ENCODE results near the gene DNAH5.

- TF ChIP-seq, protein P1, sequence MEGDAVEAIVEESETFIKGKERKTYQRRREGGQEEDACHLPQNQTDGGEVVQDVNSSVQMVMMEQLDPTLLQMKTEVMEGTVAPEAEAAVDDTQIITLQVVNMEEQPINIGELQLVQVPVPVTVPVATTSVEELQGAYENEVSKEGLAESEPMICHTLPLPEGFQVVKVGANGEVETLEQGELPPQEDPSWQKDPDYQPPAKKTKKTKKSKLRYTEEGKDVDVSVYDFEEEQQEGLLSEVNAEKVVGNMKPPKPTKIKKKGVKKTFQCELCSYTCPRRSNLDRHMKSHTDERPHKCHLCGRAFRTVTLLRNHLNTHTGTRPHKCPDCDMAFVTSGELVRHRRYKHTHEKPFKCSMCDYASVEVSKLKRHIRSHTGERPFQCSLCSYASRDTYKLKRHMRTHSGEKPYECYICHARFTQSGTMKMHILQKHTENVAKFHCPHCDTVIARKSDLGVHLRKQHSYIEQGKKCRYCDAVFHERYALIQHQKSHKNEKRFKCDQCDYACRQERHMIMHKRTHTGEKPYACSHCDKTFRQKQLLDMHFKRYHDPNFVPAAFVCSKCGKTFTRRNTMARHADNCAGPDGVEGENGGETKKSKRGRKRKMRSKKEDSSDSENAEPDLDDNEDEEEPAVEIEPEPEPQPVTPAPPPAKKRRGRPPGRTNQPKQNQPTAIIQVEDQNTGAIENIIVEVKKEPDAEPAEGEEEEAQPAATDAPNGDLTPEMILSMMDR (IDR thresholded peaks at IDR 0.05) = no peak
- no peak for TF ChIP-seq POLR2A (IDR thresholded peaks at IDR 0.05)
- TF ChIP-seq POLR2AphosphoS5 (IDR thresholded peaks at IDR 0.05; ENCODE audit: insufficient read depth in 1 of 2, low read depth in 1 of 2) = no peak
These were observed 17.8 kb downstream of the DNAH5 start for GRCh38 chr5:13926731-13927130.

All from vagina (tissue), 2 donors.